ENCODE measurements around the gene FZR1.
"Not testable (repeated sequence)": the region's sequence is repeated elsewhere in the genome, so short reads cannot be mapped to it uniquely, and the experiment has no call there.

FZR1 gene

GRCh38 chr19:3497757-3498520, 8.2 kb upstream of the FZR1 start:
- no peak for DNase-seq

GRCh38 chr19:3499738-3500428, 6.2 kb upstream of the FZR1 start:
- peak in 1 of 2 experiments; percentile 17 for DNase-seq

- DNase-seq, result peak; percentile 98
Measured at GRCh38 chr19:3500429-3501101, 5.5 kb upstream of the FZR1 start, which contains the start of gene DOHH. Gene DOHH (minus strand): TSS chr19:3500674. CDS start chr19:3496814, 3,860 bp downstream.

- no peak for DNase-seq
Measured at GRCh38 chr19:3501780-3502179, 4.3 kb upstream of the FZR1 start.

- no peak for DNase-seq
Measured at GRCh38 chr19:3503036-3503572, 3.0 kb upstream of the FZR1 start.

- DNase-seq, result no peak
Measured at GRCh38 chr19:3504735-3505134, 1.4 kb upstream of the FZR1 start.

GRCh38 chr19:3506384-3507340, 551 bp downstream of the FZR1 start:
- peak; percentile 26 to 32 for DNase-seq

GRCh38 chr19:3507371-3508120, 1.4 kb downstream of the FZR1 start:
- peak; percentile 38 to 57 for DNase-seq

GRCh38 chr19:3508121-3508661, 2.1 kb downstream of the FZR1 start:
- not testable (repeated sequence) for DNase-seq

GRCh38 chr19:3508771-3509535, 2.8 kb downstream of the FZR1 start:
- DNase-seq, result peak; percentile 10 to 14

- peak; percentile 49 to 51 for DNase-seq
Measured at GRCh38 chr19:3509566-3509989, 3.5 kb downstream of the FZR1 start.

GRCh38 chr19:3510727-3511126, 4.6 kb downstream of the FZR1 start:
- DNase-seq, result no peak

GRCh38 chr19:3511506-3512251, 5.6 kb downstream of the FZR1 start:
- no peak for DNase-seq

GRCh38 chr19:3512562-3513228, 6.6 kb downstream of the FZR1 start:
- DNase-seq, result no peak

GRCh38 chr19:3513229-3514140, 7.4 kb downstream of the FZR1 start:
- no peak for DNase-seq

GRCh38 chr19:3514930-3515329, 8.8 kb downstream of the FZR1 start:
- no peak for DNase-seq

GRCh38 chr19:3515891-3516422, 9.8 kb downstream of the FZR1 start:
- no peak for DNase-seq
